HepG2 (cell line): ENCODE data around the gene MMP23B.

ENCODE experiments used
- AKAP8 ChIP-seq: sonication (generic); formaldehyde crosslinking; IDR thresholded peaks from 2 replicates; pipeline ENCODE4 v1.5.1; 2020; ENCODE audit warnings: mild to moderate bottlenecking, missing genetic modification reagents
- BRD4 ChIP-seq: sonication (generic); formaldehyde crosslinking; IDR thresholded peaks from 2 replicates; pipeline ENCODE4 v1.4.0; 2020; ENCODE audit warnings: missing genetic modification reagents
- CBX2 ChIP-seq, 2 experiments: fragments of 200-600 bp in 1 of 2; sonication (generic); formaldehyde crosslinking in 1 of 2; IDR thresholded peaks; 2 replicates each; pipeline versions ENCODE4 v1.7.0 to v1.8.1; 2018 to 2022; ENCODE audit warnings: low read depth in 2 of 2, low read length in 1 of 2, mild to moderate bottlenecking in 1 of 2, missing genetic modification reagents in 1 of 2
- CTCF ChIP-seq: sonication (generic); formaldehyde crosslinking; IDR thresholded peaks from 2 replicates; pipeline ENCODE4 v1.5.0; 2020; ENCODE audit warnings: mild to moderate bottlenecking, missing genetic modification reagents, moderate library complexity
- IRF9 ChIP-seq: sonication (generic); formaldehyde crosslinking; IDR thresholded peaks from 2 replicates; pipeline ENCODE4 v1.8.0; 2022; ENCODE audit warnings: missing genetic modification reagents, mild to moderate bottlenecking, borderline replicate concordance
- PREB ChIP-seq: sonication (generic); formaldehyde crosslinking; IDR thresholded peaks from 2 replicates; pipeline ENCODE4 v1.4.0; 2020; ENCODE audit warnings: missing genetic modification reagents
- REST ChIP-seq, 2 experiments: IDR thresholded peaks; 2 replicates each; pipeline ENCODE4 v1.6.1; 2011 to 2012; ENCODE audit warnings: low read length in 2 of 2, borderline replicate concordance in 1 of 2, low read depth in 1 of 2, mild to moderate bottlenecking in 1 of 2, moderate library complexity in 1 of 2

- TF ChIP-seq PREB (no peak), REST (IDR thresholded peaks at IDR 0.05; ENCODE audit: borderline replicate concordance in 1 of 2, low read depth in 1 of 2, low read length in 2 of 2) (no peak), AKAP8 (CRISPR knock-in tag) (no peak), CBX2 (IDR thresholded peaks at IDR 0.05; ENCODE audit: low read depth, low read length) (no peak), CBX2 (CRISPR knock-in tag; IDR thresholded peaks at IDR 0.05; ENCODE audit: low read depth) (no peak), IRF9 (CRISPR knock-in tag) (no peak), CTCF (CRISPR knock-in tag) (no peak), BRD4 (CRISPR knock-in tag) (no peak)
Measured at GRCh38 chr1:1616838-1617237, 15.1 kb upstream of the MMP23B start.
